H9 (cell line): ENCODE results near the gene VPS35L. TPM values are rescaled to one million over a fixed set of nuclear protein-coding genes. Genes with fewer than 3 reads are reported as not detected.

Experiments used
- DNase-seq: peaks from one replicate; pipeline ENCODE4 v3.0.0-alpha.2; 2017
- H2AFZ ChIP-seq: one replicate; pipeline ENCODE4 v1.6.1; 2013; ENCODE audit warnings: mild to moderate bottlenecking, low read length, control low read depth, moderate library complexity
- H2AK5ac ChIP-seq: 2 replicates; pipeline ENCODE4 v1.6.1; 2013; ENCODE audit warnings: low read length, control low read depth, mixed read lengths; ENCODE audit not compliant: insufficient read length
- H2BK120ac ChIP-seq: one replicate; pipeline ENCODE4 v1.6.1; 2013; ENCODE audit warnings: low read depth, mild to moderate bottlenecking, low read length, control low read depth, inconsistent platforms; ENCODE audit not compliant: poor library complexity, severe bottlenecking
- H2BK12ac ChIP-seq: 2 replicates; pipeline ENCODE4 v1.6.1; 2013; ENCODE audit warnings: low read length, control low read depth, mixed read lengths, low read depth; ENCODE audit not compliant: insufficient read length
- H2BK15ac ChIP-seq: 2 replicates; pipeline ENCODE4 v1.6.1; 2013; ENCODE audit warnings: low read depth, low read length, control low read depth
- H2BK20ac ChIP-seq: one replicate; pipeline ENCODE4 v1.6.1; 2013; ENCODE audit warnings: low read depth, mild to moderate bottlenecking, low read length, control low read depth, inconsistent platforms; ENCODE audit not compliant: poor library complexity, severe bottlenecking
- H2BK5ac ChIP-seq: 2 replicates; pipeline ENCODE4 v1.6.1; 2013; ENCODE audit warnings: low read length, control low read depth, mixed read lengths; ENCODE audit not compliant: insufficient read length
- H3K14ac ChIP-seq: 2 replicates; pipeline ENCODE4 v1.6.1; 2013; ENCODE audit warnings: low read length, control low read depth; ENCODE audit not compliant: insufficient read depth
- H3K18ac ChIP-seq: 2 replicates; pipeline ENCODE4 v1.6.1; 2013; ENCODE audit warnings: low read depth, mild to moderate bottlenecking, mixed read lengths, low read length, control low read depth; ENCODE audit not compliant: insufficient read length
- H3K23ac ChIP-seq: 2 replicates; pipeline ENCODE4 v1.6.1; 2013; ENCODE audit warnings: low read length, control low read depth, mixed read lengths, low read depth; ENCODE audit not compliant: insufficient read length
- H3K23me2 ChIP-seq: 2 replicates; pipeline ENCODE4 v1.6.1; 2013; ENCODE audit warnings: low read depth, mild to moderate bottlenecking, mixed read lengths, low read length, control low read depth; ENCODE audit not compliant: insufficient read length, poor library complexity, severe bottlenecking
- H3K27ac ChIP-seq: 2 replicates; pipeline ENCODE4 v1.5.1; 2013; ENCODE audit warnings: low read length, control low read depth, mixed read lengths, low read depth; ENCODE audit not compliant: insufficient read length
- H3K27me3 ChIP-seq: 2 replicates; pipeline ENCODE4 v1.6.1; 2013; ENCODE audit warnings: low read length, control low read depth, inconsistent platforms; ENCODE audit not compliant: insufficient read depth
- H3K4ac ChIP-seq: 2 replicates; pipeline ENCODE4 v1.6.1; 2013; ENCODE audit warnings: low read depth, mild to moderate bottlenecking, control low read depth, inconsistent platforms, low read length, moderate library complexity
- H3K4me1 ChIP-seq: 2 replicates; pipeline ENCODE4 v1.6.1; 2013; ENCODE audit warnings: low read length, control low read depth, inconsistent platforms; ENCODE audit not compliant: insufficient read depth
- H3K4me2 ChIP-seq: 2 replicates; pipeline ENCODE4 v1.6.1; 2013; ENCODE audit warnings: low read length, control low read depth, mixed read lengths; ENCODE audit not compliant: insufficient read length, insufficient read depth
- H3K56ac ChIP-seq: 2 replicates; pipeline ENCODE4 v1.6.1; 2013; ENCODE audit warnings: low read depth, mild to moderate bottlenecking, mixed read lengths, low read length, control low read depth; ENCODE audit not compliant: insufficient read length
- H3K79me1 ChIP-seq: 2 replicates; pipeline ENCODE4 v1.6.1; 2013; ENCODE audit warnings: low read depth, mild to moderate bottlenecking, moderate library complexity, low read length, control low read depth, inconsistent platforms; ENCODE audit not compliant: insufficient read depth, poor library complexity, severe bottlenecking
- H3K79me2 ChIP-seq: 2 replicates; pipeline ENCODE4 v1.6.1; 2013; ENCODE audit warnings: low read length, control low read depth, inconsistent platforms; ENCODE audit not compliant: insufficient read depth
- H3K9ac ChIP-seq: 2 replicates; pipeline ENCODE4 v1.6.1; 2013; ENCODE audit warnings: low read length, control low read depth, mixed read lengths; ENCODE audit not compliant: insufficient read length; ENCODE audit errors: extremely low read depth
- H3K9me3 ChIP-seq: one replicate; pipeline ENCODE4 v1.6.1; 2013; ENCODE audit warnings: low read depth, low read length, inconsistent platforms; ENCODE audit not compliant: control insufficient read depth
- H3T11ph ChIP-seq: one replicate; pipeline ENCODE4 v1.6.1; 2013; ENCODE audit warnings: mild to moderate bottlenecking, low read length, control low read depth, inconsistent platforms
- H4K20me1 ChIP-seq: one replicate; pipeline ENCODE4 v1.6.1; 2013; ENCODE audit not compliant: control insufficient read depth, insufficient read length, insufficient read depth
- H4K5ac ChIP-seq: 2 replicates; pipeline ENCODE4 v1.6.1; 2013; ENCODE audit warnings: low read depth, mild to moderate bottlenecking, mixed read lengths, low read length, control low read depth; ENCODE audit not compliant: insufficient read length
- H4K8ac ChIP-seq: replicated peaks from 2 replicates; pipeline ENCODE4 v1.6.1; 2013; ENCODE audit warnings: low read length, control low read depth, mixed read lengths, low read depth; ENCODE audit not compliant: insufficient read length
- H4K91ac ChIP-seq: 2 replicates; pipeline ENCODE4 v1.6.1; 2013; ENCODE audit warnings: low read depth, mild to moderate bottlenecking, moderate library complexity, mixed read lengths, low read length, control low read depth; ENCODE audit not compliant: insufficient read length
- H3K27ac Mint-ChIP-seq, 3 experiments: 2 replicates in 2 of 3; 3 replicates in 1 of 3; pipeline ENCODE4 v1.8.0; 2020 to 2021; ENCODE audit warnings: mixed read lengths in 3 of 3, mild to moderate bottlenecking in 1 of 3, moderate library complexity in 1 of 3
- H3K27me3 Mint-ChIP-seq: 2 replicates; pipeline ENCODE4 v1.8.0; 2021; ENCODE audit warnings: low read depth, mild to moderate bottlenecking, moderate library complexity, mixed read lengths
- H3K36me3 Mint-ChIP-seq, 3 experiments: 2 replicates in 2 of 3; 3 replicates in 1 of 3; pipeline ENCODE4 v1.8.0; 2020 to 2021; ENCODE audit warnings: low read depth in 3 of 3, mixed read lengths in 3 of 3; ENCODE audit not compliant: insufficient read depth in 1 of 3
- H3K4me1 Mint-ChIP-seq, 2 experiments: 2 replicates each; pipeline ENCODE4 v1.8.0; 2020; ENCODE audit warnings: mixed read lengths in 2 of 2
- H3K4me3 Mint-ChIP-seq, 2 experiments: 2 replicates in 1 of 2; 3 replicates in 1 of 2; pipeline ENCODE4 v1.8.0; 2020 to 2021; ENCODE audit warnings: mild to moderate bottlenecking in 2 of 2, mixed read lengths in 2 of 2, moderate library complexity in 1 of 2
- H3K9me3 Mint-ChIP-seq, 2 experiments: 2 replicates in 1 of 2; 3 replicates in 1 of 2; pipeline ENCODE4 v1.8.0; 2020; ENCODE audit warnings: mild to moderate bottlenecking in 2 of 2, mixed read lengths in 2 of 2, moderate library complexity in 1 of 2
- WGBS: extraction: QIAGEN DNeasy Blood & Tissue Kit; methylation state at CpG from one replicate; pipeline ENCODE4 v1.1.7; 2013; ENCODE audit warnings: missing lambda C conversion rate, low lambda C conversion rate, mixed read lengths; ENCODE audit not compliant: insufficient read length; ENCODE audit errors: extremely low coverage; 5-methylcytosine and 5-hydroxymethylcytosine counted together
- total RNA-seq: library from RNA; stranded (reverse); gene quantifications from 2 replicates; pipeline ENCODE4 v1.2.1, GENCODE V29; 2021
- TF ChIP-seq, protein P1 (sequence below): fragments of 200-600 bp; sonication (generic); conservative IDR thresholded peaks from 3 replicates; pipeline ENCODE4 v1.8.0; 2021; ENCODE audit warnings: antibody characterized with exemption, mild to moderate bottlenecking

Gene VPS35L
- total RNA-seq, 1 experiment from 2014 or later: 58.4 TPM

DNA sequence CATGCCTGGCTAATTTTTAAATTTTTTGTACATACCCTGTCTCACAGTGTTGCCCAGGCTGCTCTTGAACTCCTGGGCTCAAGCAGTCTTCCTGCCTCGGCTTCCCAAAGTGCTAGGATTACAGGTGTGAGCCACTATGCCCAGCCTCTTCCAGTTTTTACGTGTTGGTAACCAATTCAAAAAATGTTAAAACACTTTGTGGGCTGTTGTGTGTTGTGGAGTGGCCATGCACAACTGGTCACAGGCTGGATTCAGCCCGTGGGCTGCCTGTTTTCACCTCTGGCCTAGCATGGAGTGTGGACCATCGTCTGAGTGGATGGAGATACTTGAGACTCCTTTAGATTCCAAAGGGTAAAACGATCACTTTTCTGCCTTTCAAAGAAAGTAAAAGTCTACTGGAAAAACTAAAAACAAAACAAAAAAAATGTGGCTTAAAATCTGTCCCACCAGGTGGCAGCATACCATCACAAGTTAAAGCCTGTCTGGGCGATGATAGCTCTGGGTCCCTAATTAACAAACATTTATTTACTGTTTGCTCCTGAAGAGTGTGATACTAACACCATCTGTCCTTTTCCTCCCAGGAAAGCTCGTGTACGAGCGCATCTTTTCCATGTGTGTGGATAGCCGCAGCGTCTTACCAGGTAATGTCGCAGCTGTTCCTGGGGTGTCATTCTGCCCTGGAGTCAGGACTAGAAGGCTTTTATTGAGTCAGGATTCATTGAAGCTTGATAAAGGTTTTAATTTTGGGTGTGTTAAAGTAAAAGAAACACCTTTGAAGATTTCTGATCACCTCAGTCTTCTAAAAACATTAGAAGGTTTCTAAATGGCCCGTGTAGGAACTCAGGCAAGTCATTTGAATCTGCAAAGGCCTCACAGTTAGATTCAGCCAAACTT, 45.8 kb downstream of the VPS35L start:
- Mint-ChIP-seq H3K4me3 (no peak overlapping the region; a peak in 1 of 5 replicates), H3K36me3 (peaks cover 6 to 34% (median 32%) of the 10 kb centered on the region in 3 experiments; a peak in 5 of 7 replicates), H3K27ac (peak overlapping the region; percentile 32 to 92 (median 40); a peak in 2 of 7 replicates), H3K9me3 (no peaks in the 10 kb centered on the region), H3K27me3 (no peaks in the 10 kb centered on the region), H3K4me1 (peaks cover 28 to 31% of the 10 kb centered on the region in 2 experiments)
- H2BK20ac ChIP-seq: no peak overlapping the region
- H4K5ac ChIP-seq: no peak overlapping the region
- no peak overlapping the region for H3K14ac ChIP-seq
- H3K9me3 ChIP-seq: no peaks in the 10 kb centered on the region
- no peak overlapping the region for H2BK5ac ChIP-seq
- no peak overlapping the region for H3K27ac ChIP-seq
- no peak overlapping the region for H2BK15ac ChIP-seq
- WGBS: no CpG with 5 or more reads among the region's 13 CpGs
- no peak overlapping the region for H3K23ac ChIP-seq
- no peak overlapping the region for H4K8ac ChIP-seq
- no peak for DNase-seq
- H2BK12ac ChIP-seq: no peak overlapping the region
- H3K56ac ChIP-seq: no peak overlapping the region
- no peaks in the 10 kb centered on the region for H3K79me1 ChIP-seq
- H3K4me2 ChIP-seq: no peak overlapping the region
- H4K20me1 ChIP-seq: no peaks in the 10 kb centered on the region
- no peak overlapping the region for H3T11ph ChIP-seq
- H4K91ac ChIP-seq: no peak overlapping the region
- H3K9ac ChIP-seq: no peak overlapping the region
- H3K4me1 ChIP-seq: no peaks in the 10 kb centered on the region
- no peak overlapping the region for H3K18ac ChIP-seq
- H2AK5ac ChIP-seq: no peak overlapping the region
- no peak overlapping the region for H2AFZ ChIP-seq
- H2BK120ac ChIP-seq: no peak overlapping the region
- TF ChIP-seq, protein P1, sequence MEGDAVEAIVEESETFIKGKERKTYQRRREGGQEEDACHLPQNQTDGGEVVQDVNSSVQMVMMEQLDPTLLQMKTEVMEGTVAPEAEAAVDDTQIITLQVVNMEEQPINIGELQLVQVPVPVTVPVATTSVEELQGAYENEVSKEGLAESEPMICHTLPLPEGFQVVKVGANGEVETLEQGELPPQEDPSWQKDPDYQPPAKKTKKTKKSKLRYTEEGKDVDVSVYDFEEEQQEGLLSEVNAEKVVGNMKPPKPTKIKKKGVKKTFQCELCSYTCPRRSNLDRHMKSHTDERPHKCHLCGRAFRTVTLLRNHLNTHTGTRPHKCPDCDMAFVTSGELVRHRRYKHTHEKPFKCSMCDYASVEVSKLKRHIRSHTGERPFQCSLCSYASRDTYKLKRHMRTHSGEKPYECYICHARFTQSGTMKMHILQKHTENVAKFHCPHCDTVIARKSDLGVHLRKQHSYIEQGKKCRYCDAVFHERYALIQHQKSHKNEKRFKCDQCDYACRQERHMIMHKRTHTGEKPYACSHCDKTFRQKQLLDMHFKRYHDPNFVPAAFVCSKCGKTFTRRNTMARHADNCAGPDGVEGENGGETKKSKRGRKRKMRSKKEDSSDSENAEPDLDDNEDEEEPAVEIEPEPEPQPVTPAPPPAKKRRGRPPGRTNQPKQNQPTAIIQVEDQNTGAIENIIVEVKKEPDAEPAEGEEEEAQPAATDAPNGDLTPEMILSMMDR: peak; percentile 82
- no peaks in the 10 kb centered on the region for H3K23me2 ChIP-seq
- H3K4ac ChIP-seq: no peak overlapping the region
- H3K79me2 ChIP-seq: no peaks in the 10 kb centered on the region
- no peaks in the 10 kb centered on the region for H3K27me3 ChIP-seq
